Peyer's patch (tissue), 4 donors: Measurements from ENCODE around the gene PRKAR1B.

Experiments used
- POLR2A ChIP-seq, 2 donors: fragments of 450-650 bp; IDR thresholded peaks; one replicate each; pipeline ENCODE4 v1.5.1; 2017; ENCODE audit warnings: antibody characterized with exemption in 2 of 2, mild to moderate bottlenecking in 2 of 2, moderate library complexity in 2 of 2
- TF ChIP-seq, protein P1 (sequence below), 6 experiments: fragments of 450-650 bp in 4 of 6; fragments of 200-600 bp in 2 of 6; sonication (generic) in 1 of 6; IDR thresholded peaks; one replicate each; pipeline ENCODE4 v1.5.1; 2017 to 2019; ENCODE audit warnings: antibody characterized with exemption in 6 of 6, mild to moderate bottlenecking in 3 of 6, moderate library complexity in 1 of 6

DNA sequence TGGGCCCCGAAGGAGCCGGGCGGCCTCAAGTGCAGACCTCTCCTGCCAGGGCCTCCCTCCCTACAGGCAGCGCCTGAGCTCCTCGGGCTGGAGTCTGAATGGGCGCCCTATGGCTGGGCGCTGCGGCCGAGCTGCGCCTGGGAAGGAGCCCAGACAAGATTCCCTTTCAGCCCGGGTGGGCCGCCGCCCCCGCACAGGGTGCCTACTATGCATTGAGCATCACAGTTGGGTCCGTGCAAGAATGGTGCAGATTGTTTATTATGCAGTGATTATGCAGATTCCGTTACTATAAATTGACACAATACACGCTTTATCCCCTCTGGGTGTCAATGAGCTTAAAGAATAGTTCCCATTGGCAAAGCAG, 130.3 kb downstream of the PRKAR1B start:
- TF ChIP-seq, protein P1, sequence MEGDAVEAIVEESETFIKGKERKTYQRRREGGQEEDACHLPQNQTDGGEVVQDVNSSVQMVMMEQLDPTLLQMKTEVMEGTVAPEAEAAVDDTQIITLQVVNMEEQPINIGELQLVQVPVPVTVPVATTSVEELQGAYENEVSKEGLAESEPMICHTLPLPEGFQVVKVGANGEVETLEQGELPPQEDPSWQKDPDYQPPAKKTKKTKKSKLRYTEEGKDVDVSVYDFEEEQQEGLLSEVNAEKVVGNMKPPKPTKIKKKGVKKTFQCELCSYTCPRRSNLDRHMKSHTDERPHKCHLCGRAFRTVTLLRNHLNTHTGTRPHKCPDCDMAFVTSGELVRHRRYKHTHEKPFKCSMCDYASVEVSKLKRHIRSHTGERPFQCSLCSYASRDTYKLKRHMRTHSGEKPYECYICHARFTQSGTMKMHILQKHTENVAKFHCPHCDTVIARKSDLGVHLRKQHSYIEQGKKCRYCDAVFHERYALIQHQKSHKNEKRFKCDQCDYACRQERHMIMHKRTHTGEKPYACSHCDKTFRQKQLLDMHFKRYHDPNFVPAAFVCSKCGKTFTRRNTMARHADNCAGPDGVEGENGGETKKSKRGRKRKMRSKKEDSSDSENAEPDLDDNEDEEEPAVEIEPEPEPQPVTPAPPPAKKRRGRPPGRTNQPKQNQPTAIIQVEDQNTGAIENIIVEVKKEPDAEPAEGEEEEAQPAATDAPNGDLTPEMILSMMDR (IDR thresholded peaks at IDR 0.05), result no peak
- TF ChIP-seq POLR2A (IDR thresholded peaks at IDR 0.05), result no peak
